Keratinocyte (primary cell): ENCODE measurements around the gene OR56B1. TPM values are rescaled to one million over a fixed set of nuclear protein-coding genes. Genes with fewer than 3 reads are reported as not detected.

Experiments used
- DNase-seq: peaks from one replicate; pipeline ENCODE4 v3.0.0-alpha.2; 2011; ENCODE audit warnings: low read depth, missing footprints, low spot score
- FAIRE-seq: peaks from 2 replicates; lab custom pipeline; 2011; peaks lifted over from hg19 to GRCh38; lab: Jason Lieb, UNC
- H2AFZ ChIP-seq: 2 replicates; pipeline ENCODE4 v1.6.0; 2012; ENCODE audit warnings: low read length, control low read depth, inconsistent platforms; ENCODE audit not compliant: control insufficient read depth
- H3K27ac ChIP-seq: 2 replicates; pipeline ENCODE4 v1.5.1; 2011; ENCODE audit warnings: low read length; ENCODE audit not compliant: control insufficient read depth, insufficient read depth
- H3K27me3 ChIP-seq: 3 replicates; pipeline ENCODE4 v1.6.0; 2011; ENCODE audit warnings: low read length; ENCODE audit not compliant: control insufficient read depth, insufficient read depth; ENCODE audit errors: extremely low read depth
- H3K36me3 ChIP-seq, 2 experiments: 2 replicates in 1 of 2; 3 replicates in 1 of 2; pipeline ENCODE4 v1.5.1; 2011; ENCODE audit warnings: low read length in 2 of 2, mild to moderate bottlenecking in 1 of 2; ENCODE audit not compliant: control insufficient read depth in 2 of 2, insufficient read depth in 2 of 2; ENCODE audit errors: extremely low read depth in 1 of 2
- H3K4me1 ChIP-seq: 3 replicates; pipeline ENCODE4 v1.5.1; 2011; ENCODE audit warnings: low read length; ENCODE audit not compliant: control insufficient read depth, insufficient read depth; ENCODE audit errors: extremely low read depth
- H3K4me2 ChIP-seq: 3 replicates; pipeline ENCODE4 v1.6.0; 2011; ENCODE audit warnings: low read depth, low read length; ENCODE audit not compliant: control insufficient read depth, insufficient read depth; ENCODE audit errors: extremely low read depth
- H3K4me3 ChIP-seq, 3 experiments: fragments of 200-600 bp in 1 of 3; sonication (generic) in 1 of 3; 2 replicates in 2 of 3; 3 replicates in 1 of 3; pipeline ENCODE4 v1.5.1; 2011 to 2016; ENCODE audit warnings: low read length in 3 of 3, mild to moderate bottlenecking in 3 of 3, control low read depth in 2 of 3, inconsistent platforms in 1 of 3, low read depth in 1 of 3, mixed read lengths in 1 of 3, mixed run types in 1 of 3, moderate library complexity in 1 of 3; ENCODE audit not compliant: control insufficient read depth in 2 of 3, insufficient read depth in 2 of 3; ENCODE audit errors: extremely low read depth in 1 of 3
- H3K79me2 ChIP-seq: 2 replicates; pipeline ENCODE4 v1.6.0; 2012; ENCODE audit warnings: low read length; ENCODE audit not compliant: control insufficient read depth, insufficient read depth
- H3K9ac ChIP-seq: 3 replicates; pipeline ENCODE4 v1.6.0; 2011; ENCODE audit warnings: low read length; ENCODE audit not compliant: control insufficient read depth, insufficient read depth; ENCODE audit errors: extremely low read depth
- H3K9me1 ChIP-seq: 3 replicates; pipeline ENCODE4 v1.6.0; 2011; ENCODE audit warnings: low read length; ENCODE audit not compliant: control insufficient read depth, insufficient read depth; ENCODE audit errors: extremely low read depth
- H3K9me3 ChIP-seq: 2 replicates; pipeline ENCODE4 v1.5.1; 2012; ENCODE audit warnings: low read depth, low read length; ENCODE audit not compliant: control insufficient read depth
- H4K20me1 ChIP-seq: 3 replicates; pipeline ENCODE4 v1.6.0; 2011; ENCODE audit warnings: low read length; ENCODE audit not compliant: control insufficient read depth, insufficient read depth; ENCODE audit errors: extremely low read depth
- EZH2 ChIP-seq: IDR thresholded peaks from one replicate; pipeline ENCODE4 v1.6.1; 2012; ENCODE audit warnings: inconsistent platforms, mild to moderate bottlenecking, low read length, moderate library complexity
- dilution Hi-C: fragments of 300-500 bp; cut with MboI; formaldehyde crosslinking; loops from one replicate; pipeline ENCODE4 v1.7.0; 2020; ENCODE audit warnings: low sequenced_read_pairs; ENCODE audit not compliant: extremely low pct_ligation_motif_present
- polyA plus RNA-seq, 5 experiments: library from polyadenylated mRNA; depleted of rRNA in 3 of 5; stranded (reverse) in 3 of 5; stranded (forward) in 1 of 5; unstranded in 1 of 5; fragments of >200 nt; gene quantifications; 1 replicate in 1 of 5; 2 replicates in 3 of 5; 3 replicates in 1 of 5; pipeline versions ENCODE4 v1.2.1 to v1.2.3, GENCODE V29; 2011 to 2012; ENCODE audit warnings: missing spikeins in 2 of 5, low read depth in 1 of 5, low replicate concordance in 1 of 5
- TF ChIP-seq, protein P1 (sequence below), 3 experiments: IDR thresholded peaks in 1 of 3; conservative IDR thresholded peaks in 1 of 3; optimal IDR thresholded peaks in 1 of 3; 2 replicates in 2 of 3; 3 replicates in 1 of 3; pipeline versions ENCODE3 to v1.5.1; 2011; ENCODE audit warnings: low read length in 3 of 3, mild to moderate bottlenecking in 3 of 3, moderate library complexity in 2 of 3, control low read depth in 1 of 3, inconsistent platforms in 1 of 3; ENCODE audit not compliant: insufficient read depth in 2 of 3; ENCODE audit errors: extremely low read depth in 1 of 3

The OR56B1 gene
- polyA plus RNA-seq, 1 donor (not counting 4 experiments of a cell fraction or from before 2014, with no cell fraction given), result not detected

DNA sequence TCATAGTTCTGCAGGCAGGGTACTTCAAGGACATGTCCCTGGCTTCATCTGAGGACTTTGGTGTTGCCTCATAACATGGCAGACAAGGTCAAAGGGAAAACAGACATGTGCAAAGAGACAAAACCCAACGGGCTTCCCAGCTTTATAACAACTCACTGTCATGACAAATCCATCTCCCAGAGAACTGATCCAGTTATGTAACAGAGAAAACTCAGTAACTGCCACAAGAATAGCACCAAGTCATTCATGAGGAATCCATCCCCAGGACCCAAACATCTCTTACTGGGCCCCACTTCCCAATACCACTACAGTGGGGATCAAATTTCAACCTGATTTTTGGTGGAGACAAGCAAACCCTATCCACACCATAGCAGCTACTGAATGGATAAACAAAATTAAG lies 30.8 kb downstream of the OR56B1 start:
- Histone ChIP-seq H3K9me1 (no peaks in the 10 kb centered on the region), H3K4me2 (no peak overlapping the region), H3K79me2 (no peaks in the 10 kb centered on the region), H3K27ac (no peak overlapping the region), H2AFZ (no peak overlapping the region), H3K27me3 (no peaks in the 10 kb centered on the region), H3K36me3 (no peaks in the 10 kb centered on the region), H3K4me1 (no peaks in the 10 kb centered on the region), H3K4me3 (no peak overlapping the region), H3K9ac (no peak overlapping the region), H3K9me3 (no peaks in the 10 kb centered on the region), H4K20me1 (no peaks in the 10 kb centered on the region)
- TF ChIP-seq EZH2, result no peak
- TF ChIP-seq, protein P1, sequence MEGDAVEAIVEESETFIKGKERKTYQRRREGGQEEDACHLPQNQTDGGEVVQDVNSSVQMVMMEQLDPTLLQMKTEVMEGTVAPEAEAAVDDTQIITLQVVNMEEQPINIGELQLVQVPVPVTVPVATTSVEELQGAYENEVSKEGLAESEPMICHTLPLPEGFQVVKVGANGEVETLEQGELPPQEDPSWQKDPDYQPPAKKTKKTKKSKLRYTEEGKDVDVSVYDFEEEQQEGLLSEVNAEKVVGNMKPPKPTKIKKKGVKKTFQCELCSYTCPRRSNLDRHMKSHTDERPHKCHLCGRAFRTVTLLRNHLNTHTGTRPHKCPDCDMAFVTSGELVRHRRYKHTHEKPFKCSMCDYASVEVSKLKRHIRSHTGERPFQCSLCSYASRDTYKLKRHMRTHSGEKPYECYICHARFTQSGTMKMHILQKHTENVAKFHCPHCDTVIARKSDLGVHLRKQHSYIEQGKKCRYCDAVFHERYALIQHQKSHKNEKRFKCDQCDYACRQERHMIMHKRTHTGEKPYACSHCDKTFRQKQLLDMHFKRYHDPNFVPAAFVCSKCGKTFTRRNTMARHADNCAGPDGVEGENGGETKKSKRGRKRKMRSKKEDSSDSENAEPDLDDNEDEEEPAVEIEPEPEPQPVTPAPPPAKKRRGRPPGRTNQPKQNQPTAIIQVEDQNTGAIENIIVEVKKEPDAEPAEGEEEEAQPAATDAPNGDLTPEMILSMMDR (optimal IDR thresholded peaks at IDR 0.05 in 1 of 3, IDR thresholded peaks at IDR 0.05 in 1 of 3, conservative IDR thresholded peaks at IDR 0.05 in 1 of 3; ENCODE audit: extremely low read depth in 1 of 3, insufficient read depth in 2 of 3, low read length in 3 of 3), result no peak
- dilution Hi-C loops, result no loop called here
- FAIRE-seq, result no peak
- no peak for DNase-seq

DNA sequence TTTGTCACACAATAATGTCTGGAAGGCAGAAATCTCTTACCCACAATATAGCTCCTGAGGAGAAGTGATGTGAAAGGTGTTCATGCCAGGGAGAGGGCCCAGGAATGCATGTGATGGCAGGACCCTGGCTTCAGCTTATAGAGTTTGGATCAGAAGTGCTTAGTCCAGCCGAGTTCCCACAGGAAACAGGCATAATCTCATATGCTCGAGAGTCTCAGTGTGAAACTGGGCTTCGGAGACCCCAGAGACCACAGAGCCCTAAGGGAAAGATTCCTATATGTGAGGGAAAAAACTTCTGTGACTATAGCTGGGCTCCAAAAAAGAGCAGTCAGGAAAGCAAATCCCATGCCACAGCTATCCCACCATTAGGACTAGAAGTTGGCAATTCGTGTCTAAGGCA lies 47.0 kb downstream of the OR56B1 start, which contains the start of gene OR52N5:
OR52N5 (minus strand) TSS at position 101 of the 400 bp plus-strand sequence. CDS start 4,721 bp downstream, outside the sequence.
- no peaks in the 10 kb centered on the region for H3K36me3 ChIP-seq
- dilution Hi-C loops, result no loop called here
- H3K27ac ChIP-seq, result no peak within 1 kb of the TSS
- H3K9me3 ChIP-seq, result no peaks in the 10 kb centered on the region
- H3K9me1 ChIP-seq, result no peaks in the 10 kb centered on the region
- no peaks in the 10 kb centered on the region for H3K79me2 ChIP-seq
- FAIRE-seq (no peak), DNase-seq (no peak)
- H2AFZ ChIP-seq, result no peak within 1 kb of the TSS
- TF ChIP-seq, protein P1 (optimal IDR thresholded peaks at IDR 0.05 in 1 of 3, IDR thresholded peaks at IDR 0.05 in 1 of 3, conservative IDR thresholded peaks at IDR 0.05 in 1 of 3; ENCODE audit: extremely low read depth in 1 of 3, insufficient read depth in 2 of 3, low read length in 3 of 3), result no peak
- TF ChIP-seq EZH2, result no peak
- no peaks in the 10 kb centered on the region for H3K4me1 ChIP-seq
- H3K9ac ChIP-seq, result no peak within 1 kb of the TSS
- no peak within 1 kb of the TSS for H3K4me3 ChIP-seq
- no peak within 1 kb of the TSS for H3K4me2 ChIP-seq
- no peaks in the 10 kb centered on the region for H4K20me1 ChIP-seq
- no peaks in the 10 kb centered on the region for H3K27me3 ChIP-seq

Other genes starting within 250 kb of the OR56B1 start
- not detected in 3 replicates for gene OR52D1, start 247.8 kb upstream of the OR56B1 start, polyA plus RNA-seq
- not detected in 3 replicates for gene UBQLN3, start 226.5 kb upstream of the OR56B1 start, polyA plus RNA-seq
- gene UBQLNL, start 219.7 kb upstream of the OR56B1 start, polyA plus RNA-seq, result 0.08 to 0.48 TPM (median 0.12 TPM) in 3 replicates
- 0.15 TPM in 1 of 3 replicates, not detected in the others for gene OR52H1, start 187.9 kb upstream of the OR56B1 start, polyA plus RNA-seq
- not detected in 3 replicates for gene OR52B6, start 155.6 kb upstream of the OR56B1 start, polyA plus RNA-seq
- 3.9 to 5.2 TPM (median 4.5 TPM) in 3 replicates for gene TRIM6, start 139.8 kb upstream of the OR56B1 start, polyA plus RNA-seq
- 13.7 to 20.5 TPM (median 15.8 TPM) in 3 replicates for gene TRIM34, start 111.4 kb upstream of the OR56B1 start, polyA plus RNA-seq
- gene TRIM5, start 51.4 kb upstream of the OR56B1 start, polyA plus RNA-seq, result 23.2 to 34.6 TPM (median 26.3 TPM) in 3 replicates
- gene TRIM22, start 46.7 kb upstream of the OR56B1 start, polyA plus RNA-seq, result 86.0 to 119 TPM (median 117 TPM) in 3 replicates
- 0.23 TPM in 1 of 3 replicates, not detected in the others for gene OR52N4, start 17.8 kb downstream of the OR56B1 start, polyA plus RNA-seq
- not detected in 3 replicates for gene OR52N5, start 46.9 kb downstream of the OR56B1 start, polyA plus RNA-seq
- gene OR52N1, start 54.8 kb downstream of the OR56B1 start, polyA plus RNA-seq, result not detected in 3 replicates
- not detected in 3 replicates for gene OR52N2, start 72.5 kb downstream of the OR56B1 start, polyA plus RNA-seq
- not detected in 3 replicates for gene OR52E6, start 105.4 kb downstream of the OR56B1 start, polyA plus RNA-seq
- not detected in 3 replicates for gene OR52E8, start 121.2 kb downstream of the OR56B1 start, polyA plus RNA-seq
- gene OR52E4, start 144.2 kb downstream of the OR56B1 start, polyA plus RNA-seq, result not detected in 3 replicates
- not detected in 3 replicates for gene OR52E5, start 156.8 kb downstream of the OR56B1 start, polyA plus RNA-seq
- not detected in 3 replicates for gene OR56A3, start 205.8 kb downstream of the OR56B1 start, polyA plus RNA-seq
- gene OR56A5, start 232.0 kb downstream of the OR56B1 start, polyA plus RNA-seq, result not detected in 3 replicates